Gastrocnemius medialis (tissue), 4 donors: ENCODE measurements around the gene PSKH1.

ENCODE experiments used
- POLR2A ChIP-seq, 2 donors: fragments of 450-650 bp; IDR thresholded peaks; one replicate each; pipeline ENCODE4 v1.6.1; 2017; ENCODE audit warnings: antibody characterized with exemption in 2 of 2, mild to moderate bottlenecking in 2 of 2, moderate library complexity in 2 of 2
- TF ChIP-seq, protein P1 (sequence below), 5 experiments: fragments of 450-650 bp in 3 of 5; fragments of 200-600 bp in 2 of 5; sonication (generic) in 2 of 5; IDR thresholded peaks in 4 of 5; conservative IDR thresholded peaks in 1 of 5; 1 replicate in 4 of 5; 2 replicates in 1 of 5; pipeline ENCODE4 v1.5.1; 2016 to 2019; ENCODE audit warnings: antibody characterized with exemption in 5 of 5, mild to moderate bottlenecking in 3 of 5, moderate library complexity in 3 of 5

DNA sequence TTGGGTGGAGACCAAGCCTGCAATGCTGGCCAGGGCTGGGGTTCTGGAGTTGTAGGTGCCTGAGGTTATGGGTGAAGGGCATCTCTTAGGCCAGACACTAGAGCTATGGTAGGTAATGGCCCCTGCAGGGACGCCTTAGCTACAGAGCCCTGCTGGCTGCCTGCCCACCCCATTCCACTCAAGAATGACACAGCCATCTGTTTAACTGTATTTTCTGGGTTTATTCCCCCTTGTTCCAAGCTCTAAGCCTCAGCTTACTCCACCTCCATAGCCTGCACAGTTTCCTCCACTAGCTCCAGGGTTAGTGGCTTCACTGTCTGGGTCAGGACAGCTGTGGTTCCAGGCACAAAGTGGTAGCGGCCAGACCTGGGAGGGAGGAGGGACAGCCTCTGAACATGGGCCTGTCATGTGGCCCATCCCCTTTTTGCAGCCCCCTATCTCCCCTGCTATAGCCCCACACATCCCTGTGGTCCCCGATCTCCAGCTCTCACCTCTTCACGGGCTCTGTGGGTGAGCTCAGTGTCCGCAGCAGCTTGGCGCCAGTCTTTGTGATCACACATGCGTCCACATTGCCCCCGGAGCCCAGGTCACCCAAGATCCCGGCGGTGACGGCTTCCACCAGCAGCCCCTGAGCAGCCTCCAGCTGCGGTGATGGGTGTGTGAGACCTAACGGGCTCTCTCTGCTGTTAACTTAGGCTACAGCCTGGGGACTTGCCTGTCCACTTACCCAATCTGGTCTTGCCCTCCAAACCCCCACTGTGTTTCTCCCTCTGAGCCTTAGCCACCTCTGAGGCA is 41.4 kb downstream of the PSKH1 start:
- TF ChIP-seq, protein P1, sequence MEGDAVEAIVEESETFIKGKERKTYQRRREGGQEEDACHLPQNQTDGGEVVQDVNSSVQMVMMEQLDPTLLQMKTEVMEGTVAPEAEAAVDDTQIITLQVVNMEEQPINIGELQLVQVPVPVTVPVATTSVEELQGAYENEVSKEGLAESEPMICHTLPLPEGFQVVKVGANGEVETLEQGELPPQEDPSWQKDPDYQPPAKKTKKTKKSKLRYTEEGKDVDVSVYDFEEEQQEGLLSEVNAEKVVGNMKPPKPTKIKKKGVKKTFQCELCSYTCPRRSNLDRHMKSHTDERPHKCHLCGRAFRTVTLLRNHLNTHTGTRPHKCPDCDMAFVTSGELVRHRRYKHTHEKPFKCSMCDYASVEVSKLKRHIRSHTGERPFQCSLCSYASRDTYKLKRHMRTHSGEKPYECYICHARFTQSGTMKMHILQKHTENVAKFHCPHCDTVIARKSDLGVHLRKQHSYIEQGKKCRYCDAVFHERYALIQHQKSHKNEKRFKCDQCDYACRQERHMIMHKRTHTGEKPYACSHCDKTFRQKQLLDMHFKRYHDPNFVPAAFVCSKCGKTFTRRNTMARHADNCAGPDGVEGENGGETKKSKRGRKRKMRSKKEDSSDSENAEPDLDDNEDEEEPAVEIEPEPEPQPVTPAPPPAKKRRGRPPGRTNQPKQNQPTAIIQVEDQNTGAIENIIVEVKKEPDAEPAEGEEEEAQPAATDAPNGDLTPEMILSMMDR (IDR thresholded peaks at IDR 0.05 in 4 of 5, conservative IDR thresholded peaks at IDR 0.05 in 1 of 5) = no peak
- no peak for TF ChIP-seq POLR2A (IDR thresholded peaks at IDR 0.05)
